H9 (cell line): ENCODE results near the gene FAM114A1. TPM values are rescaled to one million over a fixed set of nuclear protein-coding genes. Genes with fewer than 3 reads are reported as not detected.

Experiments
- DNase-seq: peaks from one replicate; pipeline ENCODE4 v3.0.0-alpha.2; 2017
- H2AFZ ChIP-seq: one replicate; pipeline ENCODE4 v1.6.1; 2013; ENCODE audit warnings: mild to moderate bottlenecking, low read length, control low read depth, moderate library complexity
- H2AK5ac ChIP-seq: 2 replicates; pipeline ENCODE4 v1.6.1; 2013; ENCODE audit warnings: low read length, control low read depth, mixed read lengths; ENCODE audit not compliant: insufficient read length
- H2BK120ac ChIP-seq: one replicate; pipeline ENCODE4 v1.6.1; 2013; ENCODE audit warnings: low read depth, mild to moderate bottlenecking, low read length, control low read depth, inconsistent platforms; ENCODE audit not compliant: poor library complexity, severe bottlenecking
- H2BK12ac ChIP-seq: 2 replicates; pipeline ENCODE4 v1.6.1; 2013; ENCODE audit warnings: low read length, control low read depth, mixed read lengths, low read depth; ENCODE audit not compliant: insufficient read length
- H2BK15ac ChIP-seq: 2 replicates; pipeline ENCODE4 v1.6.1; 2013; ENCODE audit warnings: low read depth, low read length, control low read depth
- H2BK20ac ChIP-seq: one replicate; pipeline ENCODE4 v1.6.1; 2013; ENCODE audit warnings: low read depth, mild to moderate bottlenecking, low read length, control low read depth, inconsistent platforms; ENCODE audit not compliant: poor library complexity, severe bottlenecking
- H2BK5ac ChIP-seq: 2 replicates; pipeline ENCODE4 v1.6.1; 2013; ENCODE audit warnings: low read length, control low read depth, mixed read lengths; ENCODE audit not compliant: insufficient read length
- H3K14ac ChIP-seq: 2 replicates; pipeline ENCODE4 v1.6.1; 2013; ENCODE audit warnings: low read length, control low read depth; ENCODE audit not compliant: insufficient read depth
- H3K18ac ChIP-seq: 2 replicates; pipeline ENCODE4 v1.6.1; 2013; ENCODE audit warnings: low read depth, mild to moderate bottlenecking, mixed read lengths, low read length, control low read depth; ENCODE audit not compliant: insufficient read length
- H3K23ac ChIP-seq: 2 replicates; pipeline ENCODE4 v1.6.1; 2013; ENCODE audit warnings: low read length, control low read depth, mixed read lengths, low read depth; ENCODE audit not compliant: insufficient read length
- H3K23me2 ChIP-seq: 2 replicates; pipeline ENCODE4 v1.6.1; 2013; ENCODE audit warnings: low read depth, mild to moderate bottlenecking, mixed read lengths, low read length, control low read depth; ENCODE audit not compliant: insufficient read length, poor library complexity, severe bottlenecking
- H3K27ac ChIP-seq: 2 replicates; pipeline ENCODE4 v1.5.1; 2013; ENCODE audit warnings: low read length, control low read depth, mixed read lengths, low read depth; ENCODE audit not compliant: insufficient read length
- H3K27me3 ChIP-seq: 2 replicates; pipeline ENCODE4 v1.6.1; 2013; ENCODE audit warnings: low read length, control low read depth, inconsistent platforms; ENCODE audit not compliant: insufficient read depth
- H3K4ac ChIP-seq: 2 replicates; pipeline ENCODE4 v1.6.1; 2013; ENCODE audit warnings: low read depth, mild to moderate bottlenecking, control low read depth, inconsistent platforms, low read length, moderate library complexity
- H3K4me1 ChIP-seq: 2 replicates; pipeline ENCODE4 v1.6.1; 2013; ENCODE audit warnings: low read length, control low read depth, inconsistent platforms; ENCODE audit not compliant: insufficient read depth
- H3K4me2 ChIP-seq: 2 replicates; pipeline ENCODE4 v1.6.1; 2013; ENCODE audit warnings: low read length, control low read depth, mixed read lengths; ENCODE audit not compliant: insufficient read length, insufficient read depth
- H3K56ac ChIP-seq: 2 replicates; pipeline ENCODE4 v1.6.1; 2013; ENCODE audit warnings: low read depth, mild to moderate bottlenecking, mixed read lengths, low read length, control low read depth; ENCODE audit not compliant: insufficient read length
- H3K79me1 ChIP-seq: 2 replicates; pipeline ENCODE4 v1.6.1; 2013; ENCODE audit warnings: low read depth, mild to moderate bottlenecking, moderate library complexity, low read length, control low read depth, inconsistent platforms; ENCODE audit not compliant: insufficient read depth, poor library complexity, severe bottlenecking
- H3K79me2 ChIP-seq: 2 replicates; pipeline ENCODE4 v1.6.1; 2013; ENCODE audit warnings: low read length, control low read depth, inconsistent platforms; ENCODE audit not compliant: insufficient read depth
- H3K9ac ChIP-seq: 2 replicates; pipeline ENCODE4 v1.6.1; 2013; ENCODE audit warnings: low read length, control low read depth, mixed read lengths; ENCODE audit not compliant: insufficient read length; ENCODE audit errors: extremely low read depth
- H3K9me3 ChIP-seq: one replicate; pipeline ENCODE4 v1.6.1; 2013; ENCODE audit warnings: low read depth, low read length, inconsistent platforms; ENCODE audit not compliant: control insufficient read depth
- H3T11ph ChIP-seq: one replicate; pipeline ENCODE4 v1.6.1; 2013; ENCODE audit warnings: mild to moderate bottlenecking, low read length, control low read depth, inconsistent platforms
- H4K20me1 ChIP-seq: one replicate; pipeline ENCODE4 v1.6.1; 2013; ENCODE audit not compliant: control insufficient read depth, insufficient read length, insufficient read depth
- H4K5ac ChIP-seq: 2 replicates; pipeline ENCODE4 v1.6.1; 2013; ENCODE audit warnings: low read depth, mild to moderate bottlenecking, mixed read lengths, low read length, control low read depth; ENCODE audit not compliant: insufficient read length
- H4K8ac ChIP-seq: replicated peaks from 2 replicates; pipeline ENCODE4 v1.6.1; 2013; ENCODE audit warnings: low read length, control low read depth, mixed read lengths, low read depth; ENCODE audit not compliant: insufficient read length
- H4K91ac ChIP-seq: 2 replicates; pipeline ENCODE4 v1.6.1; 2013; ENCODE audit warnings: low read depth, mild to moderate bottlenecking, moderate library complexity, mixed read lengths, low read length, control low read depth; ENCODE audit not compliant: insufficient read length
- H3K27ac Mint-ChIP-seq, 3 experiments: 2 replicates in 2 of 3; 3 replicates in 1 of 3; pipeline ENCODE4 v1.8.0; 2020 to 2021; ENCODE audit warnings: mixed read lengths in 3 of 3, mild to moderate bottlenecking in 1 of 3, moderate library complexity in 1 of 3
- H3K27me3 Mint-ChIP-seq: 2 replicates; pipeline ENCODE4 v1.8.0; 2021; ENCODE audit warnings: low read depth, mild to moderate bottlenecking, moderate library complexity, mixed read lengths
- H3K36me3 Mint-ChIP-seq, 3 experiments: 2 replicates in 2 of 3; 3 replicates in 1 of 3; pipeline ENCODE4 v1.8.0; 2020 to 2021; ENCODE audit warnings: low read depth in 3 of 3, mixed read lengths in 3 of 3; ENCODE audit not compliant: insufficient read depth in 1 of 3
- H3K4me1 Mint-ChIP-seq, 2 experiments: 2 replicates each; pipeline ENCODE4 v1.8.0; 2020; ENCODE audit warnings: mixed read lengths in 2 of 2
- H3K4me3 Mint-ChIP-seq, 2 experiments: 2 replicates in 1 of 2; 3 replicates in 1 of 2; pipeline ENCODE4 v1.8.0; 2020 to 2021; ENCODE audit warnings: mild to moderate bottlenecking in 2 of 2, mixed read lengths in 2 of 2, moderate library complexity in 1 of 2
- H3K9me3 Mint-ChIP-seq, 2 experiments: 2 replicates in 1 of 2; 3 replicates in 1 of 2; pipeline ENCODE4 v1.8.0; 2020; ENCODE audit warnings: mild to moderate bottlenecking in 2 of 2, mixed read lengths in 2 of 2, moderate library complexity in 1 of 2
- total RNA-seq: library from RNA; stranded (reverse); gene quantifications from 2 replicates; pipeline ENCODE4 v1.2.1, GENCODE V29; 2021
- TF ChIP-seq, protein P1 (sequence below): fragments of 200-600 bp; sonication (generic); conservative IDR thresholded peaks from 3 replicates; pipeline ENCODE4 v1.8.0; 2021; ENCODE audit warnings: antibody characterized with exemption, mild to moderate bottlenecking

The FAM114A1 gene
- total RNA-seq, 1 experiment from 2014 or later, result 9.9 TPM

DNA sequence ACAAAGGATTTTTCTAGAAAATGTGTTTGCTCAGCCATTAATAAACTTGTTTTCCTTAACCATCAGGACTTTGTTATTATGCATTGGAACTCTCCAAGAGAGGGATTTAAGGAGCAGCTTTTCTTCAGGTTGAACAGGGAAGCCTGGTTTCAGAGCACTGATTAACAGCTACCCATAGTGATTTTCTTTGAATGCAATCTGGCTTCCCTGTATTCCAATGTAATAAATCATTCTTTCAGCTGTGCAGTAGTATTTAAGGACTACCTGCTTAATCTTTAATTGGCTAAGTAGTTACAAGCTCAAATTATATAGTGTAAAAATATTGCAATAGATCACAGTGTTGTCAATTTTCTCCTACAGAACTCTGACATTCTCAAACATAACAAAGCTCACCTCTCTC lies 87.1 kb downstream of the FAM114A1 start:
- no peak overlapping the region for H4K8ac ChIP-seq
- H3K27ac Mint-ChIP-seq, result no peak overlapping the region
- no peak overlapping the region for H3K4me2 ChIP-seq
- no peak overlapping the region for H2BK20ac ChIP-seq
- no peak overlapping the region for H3T11ph ChIP-seq
- H3K4me3 Mint-ChIP-seq, result no peak overlapping the region
- no peaks in the 10 kb centered on the region for H3K9me3 ChIP-seq
- H3K27ac ChIP-seq, result no peak overlapping the region
- H2BK5ac ChIP-seq, result no peak overlapping the region
- H3K79me1 ChIP-seq, result no peaks in the 10 kb centered on the region
- no peak overlapping the region for H3K14ac ChIP-seq
- H4K20me1 ChIP-seq, result no peaks in the 10 kb centered on the region
- no peak overlapping the region for H3K4ac ChIP-seq
- no peaks in the 10 kb centered on the region for H3K79me2 ChIP-seq
- H3K4me1 ChIP-seq, result no peaks in the 10 kb centered on the region
- no peaks in the 10 kb centered on the region for H3K27me3 ChIP-seq
- H4K91ac ChIP-seq, result no peak overlapping the region
- H3K23ac ChIP-seq, result no peak overlapping the region
- H3K9me3 Mint-ChIP-seq, result peaks cover 0 to 3% of the 10 kb centered on the region in 2 experiments; a peak in 2 of 5 replicates
- no peak overlapping the region for H3K18ac ChIP-seq
- H3K27me3 Mint-ChIP-seq, result no peaks in the 10 kb centered on the region
- H2AK5ac ChIP-seq, result no peak overlapping the region
- no peak overlapping the region for H3K56ac ChIP-seq
- TF ChIP-seq, protein P1, sequence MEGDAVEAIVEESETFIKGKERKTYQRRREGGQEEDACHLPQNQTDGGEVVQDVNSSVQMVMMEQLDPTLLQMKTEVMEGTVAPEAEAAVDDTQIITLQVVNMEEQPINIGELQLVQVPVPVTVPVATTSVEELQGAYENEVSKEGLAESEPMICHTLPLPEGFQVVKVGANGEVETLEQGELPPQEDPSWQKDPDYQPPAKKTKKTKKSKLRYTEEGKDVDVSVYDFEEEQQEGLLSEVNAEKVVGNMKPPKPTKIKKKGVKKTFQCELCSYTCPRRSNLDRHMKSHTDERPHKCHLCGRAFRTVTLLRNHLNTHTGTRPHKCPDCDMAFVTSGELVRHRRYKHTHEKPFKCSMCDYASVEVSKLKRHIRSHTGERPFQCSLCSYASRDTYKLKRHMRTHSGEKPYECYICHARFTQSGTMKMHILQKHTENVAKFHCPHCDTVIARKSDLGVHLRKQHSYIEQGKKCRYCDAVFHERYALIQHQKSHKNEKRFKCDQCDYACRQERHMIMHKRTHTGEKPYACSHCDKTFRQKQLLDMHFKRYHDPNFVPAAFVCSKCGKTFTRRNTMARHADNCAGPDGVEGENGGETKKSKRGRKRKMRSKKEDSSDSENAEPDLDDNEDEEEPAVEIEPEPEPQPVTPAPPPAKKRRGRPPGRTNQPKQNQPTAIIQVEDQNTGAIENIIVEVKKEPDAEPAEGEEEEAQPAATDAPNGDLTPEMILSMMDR, result no peak
- no peak overlapping the region for H3K9ac ChIP-seq
- H2AFZ ChIP-seq, result no peak overlapping the region
- no peak overlapping the region for H4K5ac ChIP-seq
- H3K36me3 Mint-ChIP-seq, result no peaks in the 10 kb centered on the region
- H3K23me2 ChIP-seq, result no peaks in the 10 kb centered on the region
- peaks cover 2 to 7% of the 10 kb centered on the region in 2 experiments; a peak in 2 of 4 replicates for H3K4me1 Mint-ChIP-seq
- DNase-seq, result no peak
- no peak overlapping the region for H2BK15ac ChIP-seq
- no peak overlapping the region for H2BK12ac ChIP-seq
- no peak overlapping the region for H2BK120ac ChIP-seq
